Activated CD8-positive, alpha-beta memory T cell treated with anti-CD3 and anti-CD28 coated beads for 4 hours (primary cell): Measurements from ENCODE around the gene ZNF697.

Experiments
- DNase-seq, 2 donors: peaks; one replicate each; pipeline ENCODE4 v3.0.0-alpha.2; 2020; ENCODE audit warnings: low read depth in 2 of 2

Gene ZNF697

GRCh38 chr1:119664067-119664466 lies 16.0 kb upstream of the ZNF697 start:
- no peak for DNase-seq

GRCh38 chr1:119662034-119662437 lies 14.0 kb upstream of the ZNF697 start:
- no peak for DNase-seq

GRCh38 chr1:119660253-119661083 lies 12.4 kb upstream of the ZNF697 start:
- DNase-seq = no peak

GRCh38 chr1:119659628-119660027 lies 11.6 kb upstream of the ZNF697 start:
- no peak for DNase-seq

- DNase-seq = no peak
These were observed 8.4 kb upstream of the ZNF697 start for GRCh38 chr1:119656410-119656955.

- DNase-seq = no peak
These were observed 7.1 kb upstream of the ZNF697 start for GRCh38 chr1:119655154-119655553.

- DNase-seq = no peak
These were observed 5.7 kb upstream of the ZNF697 start for GRCh38 chr1:119653839-119654170.

- no peak for DNase-seq
These were observed 5.2 kb upstream of the ZNF697 start for GRCh38 chr1:119653135-119653838.

- no peak for DNase-seq
These were observed 4.5 kb upstream of the ZNF697 start for GRCh38 chr1:119652587-119652986.

GRCh38 chr1:119651641-119652040 lies 3.6 kb upstream of the ZNF697 start:
- DNase-seq = no peak

GRCh38 chr1:119651133-119651532 lies 3.1 kb upstream of the ZNF697 start:
- DNase-seq = no peak

- DNase-seq = no peak
These were observed 546 bp upstream of the ZNF697 start for GRCh38 chr1:119648620-119649004.

- no peak for DNase-seq
These were observed 785 bp downstream of the ZNF697 start for GRCh38 chr1:119647228-119647733.

GRCh38 chr1:119646521-119647227 lies 1.4 kb downstream of the ZNF697 start:
- DNase-seq = no peak

GRCh38 chr1:119639109-119639508 lies 9.0 kb downstream of the ZNF697 start:
- DNase-seq = no peak

- no peak for DNase-seq
These were observed 10.4 kb downstream of the ZNF697 start for GRCh38 chr1:119637710-119638109.

- DNase-seq = no peak
These were observed 11.5 kb downstream of the ZNF697 start for GRCh38 chr1:119636491-119637089.

GRCh38 chr1:119635811-119636390 lies 12.2 kb downstream of the ZNF697 start:
- no peak for DNase-seq

- DNase-seq = no peak
These were observed 14.1 kb downstream of the ZNF697 start for GRCh38 chr1:119634016-119634415.

- no peak for DNase-seq
These were observed 14.5 kb downstream of the ZNF697 start for GRCh38 chr1:119633575-119633974.

- no peak for DNase-seq
These were observed 15.2 kb downstream of the ZNF697 start for GRCh38 chr1:119632841-119633240.
